HG03175 (cell line): Measurements from ENCODE around the gene WASHC1.
"Not testable (repeated sequence)": the region's sequence is repeated elsewhere in the genome, so short reads cannot be mapped to it uniquely, and the experiment has no call there.

Source experiments
- ATAC-seq: cut with Tn5 transposase; IDR thresholded peaks from one replicate; pipeline ENCODE4 v1.9.1; 2021; ENCODE audit warnings: mild to moderate bottlenecking, moderate library complexity; ENCODE audit not compliant: unreplicated experiment

The WASHC1 gene, protein sequence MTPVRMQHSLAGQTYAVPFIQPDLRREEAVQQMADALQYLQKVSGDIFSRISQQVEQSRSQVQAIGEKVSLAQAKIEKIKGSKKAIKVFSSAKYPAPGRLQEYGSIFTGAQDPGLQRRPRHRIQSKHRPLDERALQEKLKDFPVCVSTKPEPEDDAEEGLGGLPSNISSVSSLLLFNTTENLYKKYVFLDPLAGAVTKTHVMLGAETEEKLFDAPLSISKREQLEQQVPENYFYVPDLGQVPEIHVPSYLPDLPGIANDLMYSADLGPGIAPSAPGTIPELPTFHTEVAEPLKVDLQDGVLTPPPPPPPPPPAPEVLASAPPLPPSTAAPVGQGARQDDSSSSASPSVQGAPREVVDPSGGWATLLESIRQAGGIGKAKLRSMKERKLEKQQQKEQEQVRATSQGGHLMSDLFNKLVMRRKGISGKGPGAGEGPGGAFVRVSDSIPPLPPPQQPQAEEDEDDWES

DNA sequence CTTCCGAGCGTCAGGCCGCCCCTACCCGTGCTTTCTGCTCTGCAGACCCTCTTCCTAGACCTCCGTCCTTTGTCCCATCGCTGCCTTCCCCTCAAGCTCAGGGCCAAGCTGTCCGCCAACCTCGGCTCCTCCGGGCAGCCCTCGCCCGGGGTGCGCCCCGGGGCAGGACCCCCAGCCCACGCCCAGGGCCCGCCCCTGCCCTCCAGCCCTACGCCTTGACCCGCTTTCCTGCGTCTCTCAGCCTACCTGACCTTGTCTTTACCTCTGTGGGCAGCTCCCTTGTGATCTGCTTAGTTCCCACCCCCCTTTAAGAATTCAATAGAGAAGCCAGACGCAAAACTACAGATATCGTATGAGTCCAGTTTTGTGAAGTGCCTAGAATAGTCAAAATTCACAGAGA, at the start of gene WASHC1:
Gene WASHC1, minus strand, starts transcription at position 101 of the 400 bp plus-strand sequence. CDS start 4,457 bp downstream, outside the sequence.
- not testable (repeated sequence) for ATAC-seq

DNA sequence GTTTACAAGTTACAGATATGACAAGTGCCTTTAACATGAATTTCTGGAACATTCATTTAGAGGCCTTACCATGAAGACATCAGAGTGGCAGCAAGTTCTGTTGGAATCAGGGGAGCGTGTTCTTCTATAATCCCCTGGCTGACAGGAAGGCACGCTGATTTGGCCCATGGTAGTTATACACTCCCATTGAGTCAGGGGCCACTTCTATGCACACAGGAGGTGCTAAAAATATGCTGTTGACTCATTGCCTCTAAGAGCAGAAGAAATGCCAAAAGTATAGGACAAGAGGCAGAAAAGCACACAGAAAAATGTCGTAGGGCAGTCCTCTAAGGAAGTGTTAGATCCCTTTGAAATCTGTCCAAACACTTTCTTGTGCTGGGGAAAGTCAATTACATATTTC, 49.1 kb upstream of the WASHC1 start:
- not testable (repeated sequence) for ATAC-seq

DNA sequence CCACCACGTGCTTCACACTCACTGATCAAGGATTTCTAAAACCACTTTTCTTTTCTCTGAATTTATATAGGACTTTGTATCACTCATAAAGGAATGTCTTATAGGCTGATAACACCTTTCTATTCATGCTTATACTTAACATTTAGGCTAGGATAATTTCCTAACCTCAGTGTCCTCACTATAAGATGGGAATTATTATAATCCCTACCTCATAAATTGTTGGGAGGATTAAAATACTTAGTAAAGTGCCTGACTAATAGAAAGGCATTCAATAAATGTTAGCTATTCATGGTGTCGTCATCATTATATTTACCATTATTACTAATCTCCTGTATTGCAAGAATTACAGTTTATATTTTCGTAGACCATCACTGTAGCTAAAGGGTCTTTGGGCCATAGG, 47.1 kb upstream of the WASHC1 start:
- ATAC-seq, result not testable (repeated sequence)

DNA sequence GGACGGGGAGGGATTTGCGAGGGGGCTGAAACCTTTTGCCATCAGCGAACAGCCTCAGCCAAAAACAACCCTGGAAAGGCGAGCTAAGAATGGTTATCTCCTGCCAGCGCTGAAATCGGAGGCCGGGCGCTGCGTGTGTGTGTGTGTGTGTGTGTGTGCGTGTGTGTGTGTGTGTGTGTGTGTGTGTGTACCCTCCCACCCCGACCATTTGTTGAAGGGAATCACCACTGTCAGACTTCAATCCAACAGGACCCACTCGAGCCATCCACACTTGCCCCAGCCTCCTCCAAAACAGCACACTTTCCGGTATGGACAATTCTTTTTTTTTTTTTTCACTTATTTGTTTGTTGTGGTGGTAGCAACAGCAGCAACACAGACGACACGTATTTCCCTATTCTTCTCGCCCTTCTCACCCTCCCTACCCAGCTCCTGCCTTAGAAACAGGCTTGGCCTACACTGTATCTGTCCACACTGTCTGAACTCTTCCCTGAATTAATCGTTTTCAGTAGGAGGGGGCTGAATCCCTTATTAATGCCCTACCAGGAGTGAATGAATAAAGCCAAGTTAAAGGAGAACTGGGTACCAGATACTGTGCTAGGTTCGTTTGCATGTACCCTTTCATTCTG, 44.8 kb upstream of the WASHC1 start:
- not testable (repeated sequence) for ATAC-seq

DNA sequence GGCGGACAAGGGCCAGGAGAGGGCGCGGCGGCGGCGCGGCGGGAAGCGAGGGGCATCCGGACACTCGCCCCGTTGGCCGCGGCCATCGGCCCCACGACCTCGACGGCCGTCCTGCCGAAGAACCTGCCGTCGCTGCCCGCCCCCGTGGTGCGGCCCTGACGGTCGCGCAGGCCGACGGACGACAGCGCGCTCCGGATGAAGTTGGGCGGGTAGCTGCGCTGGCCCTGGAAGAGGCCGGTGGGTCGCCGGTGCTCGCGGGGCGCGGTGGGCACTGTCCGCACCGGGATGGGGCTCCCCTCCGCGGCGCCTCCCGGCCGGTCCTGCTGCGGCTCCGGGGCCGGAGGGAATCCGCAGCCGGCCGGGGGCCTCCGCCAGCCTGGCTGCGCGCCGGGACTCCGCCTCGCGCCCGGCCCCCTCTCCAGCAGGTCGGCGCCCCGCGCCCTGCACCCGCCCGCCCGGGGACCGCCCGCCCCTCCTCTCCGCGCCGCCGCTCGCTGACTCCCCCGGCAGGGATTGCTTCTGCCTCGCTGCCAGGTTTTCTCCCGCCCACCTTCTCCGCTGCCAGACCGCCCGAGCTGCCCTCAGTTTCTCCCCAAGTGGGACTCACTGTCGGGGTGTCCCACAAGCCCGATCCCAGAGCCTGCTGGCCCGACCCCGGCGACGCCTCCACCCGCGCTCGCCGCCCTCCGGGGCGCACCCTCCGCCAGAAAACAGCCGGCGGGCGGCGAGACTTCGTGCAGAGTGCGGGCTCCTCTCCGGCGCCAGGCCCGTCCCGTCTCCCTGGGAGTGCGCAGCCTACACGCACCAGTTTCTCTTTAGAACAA, 44.0 kb upstream of the WASHC1 start:
- not testable (repeated sequence) for ATAC-seq

DNA sequence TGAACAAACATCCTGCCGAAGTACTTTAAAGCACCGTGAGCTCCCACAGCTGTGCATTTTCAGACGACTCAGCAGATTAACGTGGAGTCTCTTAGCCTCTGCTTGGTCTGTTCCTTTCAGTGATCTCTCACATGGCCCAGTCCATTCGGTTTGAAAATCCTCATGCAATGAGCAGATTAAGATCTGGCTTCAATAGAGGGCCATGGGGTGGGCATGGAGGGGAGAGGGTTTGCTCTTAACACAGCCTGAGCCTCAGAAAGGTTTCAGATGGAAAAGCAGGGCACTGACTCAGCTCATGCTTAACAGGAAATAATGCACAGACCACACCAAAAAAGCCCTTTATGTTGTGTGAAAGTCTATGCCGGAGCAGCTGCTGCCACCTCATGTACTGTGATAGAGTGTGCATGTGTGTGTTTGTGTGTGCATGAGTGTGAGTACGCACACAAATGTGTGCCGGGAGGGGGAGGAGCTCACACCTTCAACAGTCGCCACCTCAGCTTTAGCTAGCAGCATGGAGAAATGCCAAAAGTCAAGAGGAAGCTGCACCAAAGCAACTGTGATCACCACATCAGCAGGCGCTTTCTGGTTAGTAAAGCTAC, 33.9 kb upstream of the WASHC1 start:
- ATAC-seq, result peak; percentile 91

DNA sequence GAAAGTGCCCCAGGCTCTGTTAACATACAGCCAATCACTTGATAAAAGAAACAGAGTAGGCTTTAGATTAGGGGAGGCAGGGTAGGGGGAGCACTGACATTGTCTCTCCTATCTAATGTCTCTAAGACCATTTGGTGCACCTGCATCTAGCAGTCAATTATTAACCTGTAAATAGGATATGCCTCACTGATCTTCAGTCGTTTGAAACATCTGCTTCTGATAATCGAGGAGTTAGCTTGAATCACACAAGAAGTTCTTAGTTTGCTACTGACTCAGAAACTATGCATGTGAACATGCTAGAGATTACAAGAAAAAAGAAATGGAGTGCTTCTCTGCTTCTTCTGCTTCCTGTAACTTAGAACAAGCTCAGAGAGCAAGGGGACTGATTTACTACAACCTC, 23.4 kb upstream of the WASHC1 start:
- peak; percentile 87 for ATAC-seq

DNA sequence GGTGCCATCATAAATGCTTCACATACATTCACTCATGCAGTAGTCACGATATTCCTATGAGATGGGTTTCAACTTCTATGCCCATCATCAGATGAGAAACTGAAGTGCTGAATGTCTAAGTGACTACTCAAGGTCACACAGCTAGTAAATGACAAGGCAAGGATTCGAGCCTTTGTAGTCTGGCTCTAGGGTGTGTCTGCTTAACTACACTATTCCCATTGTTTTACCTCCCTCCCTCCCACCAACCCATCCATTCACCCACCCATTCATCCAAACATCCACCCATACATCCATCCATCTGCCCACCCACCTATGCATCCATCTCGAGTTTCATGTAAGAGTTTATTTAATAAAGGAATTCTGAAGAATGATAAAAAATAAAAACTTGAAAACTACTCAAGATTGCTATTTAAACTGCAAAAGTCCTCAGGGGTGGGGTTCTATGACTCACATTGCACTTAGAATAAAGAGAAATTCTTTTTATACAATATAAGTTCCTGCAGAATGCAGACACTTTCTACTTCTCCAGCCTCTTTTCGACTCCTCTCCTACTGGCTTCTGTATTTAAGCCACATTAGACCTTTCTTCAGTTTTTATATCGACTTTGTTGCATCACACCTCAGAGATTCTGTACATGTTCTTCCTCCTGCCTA, 19.1 kb upstream of the WASHC1 start:
- not testable (repeated sequence) for ATAC-seq

DNA sequence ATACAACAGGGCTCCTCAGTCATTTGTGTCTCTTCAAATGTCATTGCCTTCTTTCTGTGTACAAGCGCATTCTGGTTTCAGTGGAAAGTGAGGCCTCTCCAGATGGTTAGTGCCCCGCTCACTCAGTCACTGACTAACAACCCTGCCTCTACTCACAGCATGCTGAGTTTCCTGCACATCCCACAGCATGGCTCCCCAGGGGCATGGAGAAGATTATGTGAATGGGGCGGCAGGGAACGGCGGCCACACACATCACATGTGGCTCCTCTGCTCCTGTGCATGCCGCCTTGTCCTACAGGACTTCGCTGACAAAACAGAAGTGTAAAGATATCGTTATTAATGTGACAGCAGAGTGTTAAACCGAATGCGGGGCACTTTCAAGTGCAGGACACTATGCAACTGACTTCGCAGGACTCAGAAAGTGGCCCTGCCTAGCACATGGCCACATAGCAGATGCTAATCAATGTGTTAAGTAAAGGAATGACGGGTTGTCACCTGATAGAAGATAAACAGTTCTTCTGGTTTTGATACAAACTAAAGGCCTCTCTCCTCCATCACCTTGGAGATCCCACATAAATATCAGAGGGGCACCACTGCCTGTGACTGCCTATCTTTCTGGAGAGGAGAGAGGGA, 17.5 kb upstream of the WASHC1 start:
- not testable (repeated sequence) for ATAC-seq

DNA sequence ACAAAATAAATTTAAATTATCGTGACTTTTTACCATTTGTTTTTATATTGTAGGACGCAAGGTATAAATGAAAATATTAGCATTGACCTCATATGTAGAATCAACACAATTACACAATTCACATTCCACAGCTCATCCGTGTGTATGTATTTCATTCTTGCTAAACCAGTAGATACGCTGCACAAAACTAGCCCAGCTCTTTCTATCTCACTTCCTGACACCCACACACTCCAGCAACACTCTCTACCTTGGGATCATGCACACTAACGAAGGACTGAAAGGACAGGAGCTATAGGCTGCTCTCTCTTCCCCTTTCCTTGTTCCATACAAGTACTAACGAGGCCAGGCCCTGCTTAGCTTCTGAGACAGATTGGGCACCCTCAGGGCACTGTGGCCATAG, 16.9 kb upstream of the WASHC1 start:
- not testable (repeated sequence) for ATAC-seq

DNA sequence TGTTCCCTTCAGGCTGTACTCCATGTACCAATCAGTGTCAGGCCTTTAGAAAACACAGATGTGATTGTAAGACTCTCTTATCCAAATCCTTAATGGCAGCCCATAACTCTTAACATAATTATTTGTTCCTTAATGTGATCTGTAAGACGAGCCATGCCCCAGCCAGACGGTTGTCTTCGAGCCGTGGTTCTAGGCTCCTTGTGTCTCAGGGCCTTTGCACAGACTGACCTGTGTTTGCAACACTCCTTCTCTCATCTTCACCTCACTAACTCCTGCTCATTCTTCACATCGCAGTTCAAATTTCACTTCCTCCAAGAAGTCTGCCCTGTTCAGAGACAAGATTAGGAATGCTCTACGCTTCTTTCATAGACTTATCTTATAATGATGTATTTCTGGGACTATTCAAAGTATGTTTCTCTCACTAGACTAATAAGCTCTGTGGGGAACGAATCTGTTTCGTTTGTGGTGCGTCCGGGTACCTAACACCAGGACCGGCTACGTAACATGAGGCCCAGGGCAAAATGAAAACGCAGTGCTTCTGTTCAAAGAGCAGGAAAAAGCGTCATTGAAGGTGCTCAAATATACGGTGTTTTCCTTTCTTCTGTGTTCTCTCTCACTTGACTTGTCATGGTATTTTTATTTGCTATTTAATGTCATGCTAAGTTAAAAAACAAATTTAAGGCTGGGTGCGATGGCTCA, 16.1 kb upstream of the WASHC1 start:
- not testable (repeated sequence) for ATAC-seq

DNA sequence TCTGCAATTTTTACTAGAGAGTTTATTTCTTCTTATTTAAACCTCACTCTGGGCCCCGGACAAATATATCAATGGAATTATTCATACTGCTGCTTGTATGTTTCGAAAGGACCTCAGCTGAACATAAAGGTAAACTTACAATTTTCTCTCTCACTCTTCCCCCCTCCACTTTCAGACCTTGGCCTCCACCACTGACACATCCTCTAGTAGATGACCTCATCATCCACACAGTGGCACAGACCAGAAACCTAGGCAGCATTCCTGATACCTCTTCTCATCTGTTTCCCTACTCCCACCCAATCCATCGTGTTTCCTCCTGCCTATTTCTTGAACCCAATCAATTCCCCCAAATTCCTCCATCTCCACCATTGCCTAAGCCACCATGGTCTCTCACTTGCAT, 15.2 kb upstream of the WASHC1 start:
- ATAC-seq, result not testable (repeated sequence)

DNA sequence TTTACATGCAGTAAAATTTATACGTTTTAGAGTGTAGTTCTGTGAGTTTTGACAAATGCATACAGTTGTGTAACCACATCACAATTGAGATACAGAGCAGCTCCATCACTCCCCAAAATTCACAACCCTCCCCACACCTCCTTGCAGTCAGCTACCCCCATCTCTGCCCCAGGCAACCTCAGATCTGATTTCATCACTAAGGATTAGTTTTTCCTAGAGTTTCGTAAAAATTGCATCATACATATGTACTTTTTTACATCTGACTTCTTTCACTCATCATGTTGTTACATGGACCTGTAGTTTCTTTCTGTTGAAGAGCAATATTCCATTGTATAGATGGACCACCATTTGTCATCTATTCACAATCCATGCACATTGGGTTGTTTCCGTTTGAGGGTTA, 14.4 kb upstream of the WASHC1 start:
- ATAC-seq, result not testable (repeated sequence)

DNA sequence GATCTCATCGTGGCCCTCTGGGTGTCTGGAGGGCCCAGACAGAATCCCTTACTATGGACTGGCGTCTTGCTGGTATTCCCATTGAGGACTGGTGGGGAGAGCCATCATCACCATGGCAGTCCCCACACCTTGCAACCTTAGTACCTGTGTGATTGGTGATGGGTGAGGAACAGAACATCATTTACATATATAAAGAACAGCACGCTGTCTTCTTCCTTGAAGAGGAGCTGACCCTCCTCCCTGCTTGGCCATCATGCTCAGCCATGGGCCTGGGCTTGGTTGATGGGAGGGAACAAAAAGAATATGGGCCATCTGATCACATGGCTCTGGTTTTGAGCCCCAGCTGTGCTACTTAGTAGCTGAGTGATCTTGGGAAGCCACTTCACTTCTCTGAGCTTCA, 13.9 kb upstream of the WASHC1 start:
- ATAC-seq, result not testable (repeated sequence)

DNA sequence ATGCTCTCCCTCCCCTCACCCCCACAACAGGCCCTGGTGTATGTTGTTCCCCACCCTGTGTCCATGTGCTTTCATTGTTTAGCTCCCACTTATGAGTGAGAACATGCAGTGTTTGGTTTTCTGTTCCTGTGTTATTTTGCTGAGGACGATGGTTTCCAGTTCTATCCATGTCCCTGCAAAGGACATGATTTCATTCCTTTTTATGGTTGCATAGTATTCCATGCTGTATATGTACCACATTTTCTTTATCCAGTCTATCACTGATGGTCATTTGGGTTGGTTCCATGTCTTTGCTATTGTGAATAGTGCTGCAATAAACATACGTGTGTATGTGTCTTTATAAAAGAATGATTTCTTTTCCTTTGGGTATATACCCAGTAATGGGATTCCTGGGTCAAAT, 12.6 kb upstream of the WASHC1 start:
- ATAC-seq, result not testable (repeated sequence)

DNA sequence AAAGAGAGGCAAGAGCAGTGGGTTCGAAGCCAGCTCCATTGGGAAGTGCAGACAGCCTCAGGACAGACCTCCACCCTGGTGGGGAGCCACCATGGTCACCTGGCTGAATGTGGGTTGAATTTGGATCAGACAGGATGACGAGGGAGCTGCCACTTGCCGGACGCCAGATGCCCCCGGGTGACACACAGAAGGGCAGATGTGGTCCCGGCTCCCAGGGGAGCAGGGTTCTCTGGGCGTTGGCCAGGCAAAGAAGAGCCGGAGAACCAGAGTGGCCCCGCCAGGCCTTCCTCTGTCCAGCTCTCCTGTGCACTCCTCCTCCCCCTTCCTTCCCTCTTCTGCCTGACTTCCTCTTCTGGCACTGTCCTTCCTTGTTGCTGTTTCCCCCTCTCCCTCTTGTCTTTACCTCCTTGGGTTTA, 12.0 kb upstream of the WASHC1 start:
- ATAC-seq, result not testable (repeated sequence)

DNA sequence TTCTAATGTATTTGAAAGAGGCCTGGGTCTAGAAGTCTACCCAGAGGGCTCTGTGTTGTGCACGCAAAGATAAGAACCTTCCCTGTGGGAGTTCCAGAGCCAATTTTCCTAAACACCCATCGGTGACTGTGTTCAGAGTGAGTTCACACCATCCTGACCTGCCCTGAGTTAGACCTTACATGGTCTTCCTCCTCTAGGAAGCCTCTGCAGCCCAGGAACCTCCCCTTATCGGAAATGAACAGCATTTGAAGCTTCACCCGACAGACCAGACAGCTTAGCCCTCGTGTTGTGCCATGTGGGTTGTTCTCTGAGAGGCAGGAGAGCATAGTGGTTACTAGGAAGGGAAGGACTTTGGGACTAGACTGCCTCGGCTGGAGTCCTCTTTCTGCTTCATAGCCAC, 3.1 kb upstream of the WASHC1 start:
- ATAC-seq, result not testable (repeated sequence)

DNA sequence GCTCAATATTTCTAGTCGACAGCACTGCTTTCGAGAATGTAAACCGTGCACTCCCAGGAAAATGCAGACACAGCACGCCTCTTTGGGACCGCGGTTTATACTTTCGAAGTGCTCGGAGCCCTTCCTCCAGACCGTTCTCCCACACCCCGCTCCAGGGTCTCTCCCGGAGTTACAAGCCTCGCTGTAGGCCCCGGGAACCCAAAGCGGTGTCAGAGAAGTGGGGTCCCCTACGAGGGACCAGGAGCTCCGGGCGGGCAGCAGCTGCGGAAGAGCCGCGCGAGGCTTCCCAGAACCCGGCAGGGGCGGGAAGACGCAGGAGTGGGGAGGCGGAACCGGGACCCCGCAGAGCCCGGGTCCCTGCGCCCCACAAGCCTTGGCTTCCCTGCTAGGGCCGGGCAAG, 481 bp downstream of the WASHC1 start:
- not testable (repeated sequence) for ATAC-seq

DNA sequence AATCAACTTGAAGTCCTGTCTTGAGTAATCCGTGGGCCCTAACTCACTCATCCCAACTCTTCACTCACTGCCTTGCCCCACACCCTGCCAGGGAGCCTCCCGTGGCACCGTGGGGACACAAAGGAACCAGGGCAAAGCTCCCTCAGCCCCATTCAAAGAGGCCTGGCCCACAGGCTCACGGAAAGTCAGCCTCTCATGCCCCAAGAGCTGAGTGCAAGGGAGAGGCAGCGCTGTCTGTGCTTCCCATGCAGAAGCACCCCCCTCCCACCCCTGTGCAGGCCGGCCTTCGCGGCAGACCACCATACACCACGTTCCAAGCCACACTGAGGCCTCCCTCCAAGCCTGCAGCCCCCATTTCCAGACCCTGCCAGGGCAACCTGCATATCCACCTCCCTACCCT, 7.6 kb downstream of the WASHC1 start:
- not testable (repeated sequence) for ATAC-seq
